Stimulated activated CD8-positive, alpha-beta memory T cell treated with anti-CD3 and anti-CD28 coated beads, Interleukin-4, amount 100 ng/mL, for 48 hours (primary cell): ENCODE data around the gene NIPAL1.

Experiments used
- DNase-seq: peaks from one replicate; pipeline ENCODE4 v3.0.0-alpha.2; 2020

NIPAL1 gene

GRCh38 chr4:48068182-48068581 is 51.6 kb downstream of the NIPAL1 start:
- no peak for DNase-seq

GRCh38 chr4:48069026-48069425 is 52.5 kb downstream of the NIPAL1 start:
- no peak for DNase-seq

- no peak for DNase-seq
Observed at GRCh38 chr4:48071191-48071590, 54.6 kb downstream of the NIPAL1 start.

- no peak for DNase-seq
Observed at GRCh38 chr4:48073567-48074103, 57.1 kb downstream of the NIPAL1 start.

GRCh38 chr4:48074657-48075056 is 58.1 kb downstream of the NIPAL1 start:
- DNase-seq, result no peak

- DNase-seq, result no peak
Observed at GRCh38 chr4:48078425-48078824, 61.9 kb downstream of the NIPAL1 start.

GRCh38 chr4:48078862-48079655 is 62.5 kb downstream of the NIPAL1 start:
- DNase-seq, result no peak

- no peak for DNase-seq
Observed at GRCh38 chr4:48079972-48080391, 63.4 kb downstream of the NIPAL1 start.

GRCh38 chr4:48081196-48081595 is 64.6 kb downstream of the NIPAL1 start:
- no peak for DNase-seq

GRCh38 chr4:48082956-48083355 is 66.4 kb downstream of the NIPAL1 start:
- no peak for DNase-seq

- DNase-seq, result no peak
Observed at GRCh38 chr4:48085821-48086589, 69.4 kb downstream of the NIPAL1 start.
